Peyer's patch (tissue), 4 donors: ENCODE results near the gene PLXNA4.

Experiments used
- POLR2A ChIP-seq, 2 donors: fragments of 450-650 bp; IDR thresholded peaks; one replicate each; pipeline ENCODE4 v1.5.1; 2017; ENCODE audit warnings: antibody characterized with exemption in 2 of 2, mild to moderate bottlenecking in 2 of 2, moderate library complexity in 2 of 2
- TF ChIP-seq, protein P1 (sequence below), 6 experiments: fragments of 450-650 bp in 4 of 6; fragments of 200-600 bp in 2 of 6; sonication (generic) in 1 of 6; IDR thresholded peaks; one replicate each; pipeline ENCODE4 v1.5.1; 2017 to 2019; ENCODE audit warnings: antibody characterized with exemption in 6 of 6, mild to moderate bottlenecking in 3 of 6, moderate library complexity in 1 of 6

DNA sequence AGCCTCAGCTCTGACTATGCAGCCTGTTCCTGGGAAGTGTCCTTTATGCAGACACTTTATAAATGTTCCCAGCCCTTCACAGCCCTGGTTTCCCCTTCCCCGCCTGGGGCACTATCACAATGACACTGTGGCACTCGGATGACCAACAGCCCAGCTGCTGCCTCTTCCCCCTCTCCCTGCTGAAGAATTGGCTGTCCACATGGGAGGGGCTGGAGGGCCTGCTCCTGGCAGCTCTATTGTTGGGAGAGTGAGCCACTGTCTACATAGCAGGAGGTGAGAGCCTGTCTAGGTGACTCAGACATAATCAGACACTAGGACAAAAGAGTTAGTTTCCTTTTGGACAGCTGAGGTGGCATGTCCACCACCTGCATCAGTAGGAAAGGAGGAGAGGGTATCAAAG is 437.5 kb downstream of the PLXNA4 start:
- TF ChIP-seq, protein P1, sequence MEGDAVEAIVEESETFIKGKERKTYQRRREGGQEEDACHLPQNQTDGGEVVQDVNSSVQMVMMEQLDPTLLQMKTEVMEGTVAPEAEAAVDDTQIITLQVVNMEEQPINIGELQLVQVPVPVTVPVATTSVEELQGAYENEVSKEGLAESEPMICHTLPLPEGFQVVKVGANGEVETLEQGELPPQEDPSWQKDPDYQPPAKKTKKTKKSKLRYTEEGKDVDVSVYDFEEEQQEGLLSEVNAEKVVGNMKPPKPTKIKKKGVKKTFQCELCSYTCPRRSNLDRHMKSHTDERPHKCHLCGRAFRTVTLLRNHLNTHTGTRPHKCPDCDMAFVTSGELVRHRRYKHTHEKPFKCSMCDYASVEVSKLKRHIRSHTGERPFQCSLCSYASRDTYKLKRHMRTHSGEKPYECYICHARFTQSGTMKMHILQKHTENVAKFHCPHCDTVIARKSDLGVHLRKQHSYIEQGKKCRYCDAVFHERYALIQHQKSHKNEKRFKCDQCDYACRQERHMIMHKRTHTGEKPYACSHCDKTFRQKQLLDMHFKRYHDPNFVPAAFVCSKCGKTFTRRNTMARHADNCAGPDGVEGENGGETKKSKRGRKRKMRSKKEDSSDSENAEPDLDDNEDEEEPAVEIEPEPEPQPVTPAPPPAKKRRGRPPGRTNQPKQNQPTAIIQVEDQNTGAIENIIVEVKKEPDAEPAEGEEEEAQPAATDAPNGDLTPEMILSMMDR (IDR thresholded peaks at IDR 0.05), result no peak
- no peak for TF ChIP-seq POLR2A (IDR thresholded peaks at IDR 0.05)
